Effector memory CD4-positive, alpha-beta T cell (primary cell): ENCODE measurements around the gene MEGF10.
"Not testable (repeated sequence)": the region's sequence is repeated elsewhere in the genome, so short reads cannot be mapped to it uniquely, and the experiment has no call there.

Experiments
- DNase-seq, 3 donors: peaks; one replicate each; pipeline ENCODE4 v3.0.0-alpha.2; 2020
- H3K27ac ChIP-seq: 2 replicates; pipeline ENCODE4 v1.7.0; 2013; ENCODE audit warnings: mild to moderate bottlenecking, low read length, moderate library complexity; ENCODE audit not compliant: insufficient read depth, poor library complexity, severe bottlenecking
- H3K27me3 ChIP-seq: replicated peaks from 2 replicates; pipeline ENCODE4 v1.7.0; 2013; ENCODE audit warnings: mild to moderate bottlenecking, low read length; ENCODE audit not compliant: insufficient read depth, control insufficient read depth, poor library complexity, severe bottlenecking
- H3K36me3 ChIP-seq: 2 replicates; pipeline ENCODE4 v1.7.0; 2013; ENCODE audit warnings: mild to moderate bottlenecking, low read length, moderate library complexity; ENCODE audit not compliant: control insufficient read depth, insufficient read depth
- H3K4me1 ChIP-seq: 2 replicates; pipeline ENCODE4 v1.7.0; 2013; ENCODE audit warnings: low read length, mild to moderate bottlenecking; ENCODE audit not compliant: control insufficient read depth, insufficient read depth, poor library complexity, severe bottlenecking
- H3K4me3 ChIP-seq: 2 replicates; pipeline ENCODE4 v1.7.0; 2013; ENCODE audit warnings: low read length, low read depth, mild to moderate bottlenecking; ENCODE audit not compliant: insufficient read depth, poor library complexity, severe bottlenecking
- H3K9me3 ChIP-seq: 2 replicates; pipeline ENCODE4 v1.7.0; 2013; ENCODE audit warnings: mild to moderate bottlenecking, low read length, moderate library complexity; ENCODE audit not compliant: control insufficient read depth

Gene MEGF10

GRCh38 chr5:127280491-127281220 lies 9.9 kb upstream of the MEGF10 start:
- Histone ChIP-seq H3K4me1 (no peaks in the 10 kb centered on the region), H3K27ac (no peak overlapping the region), H3K4me3 (no peak overlapping the region), H3K36me3 (no peaks in the 10 kb centered on the region), H3K9me3 (no peaks in the 10 kb centered on the region), H3K27me3 (peaks cover 2% of the 10 kb centered on the region)
- no peak for DNase-seq

GRCh38 chr5:127281609-127282008 lies 9.0 kb upstream of the MEGF10 start:
- no peaks in the 10 kb centered on the region for H3K4me1 ChIP-seq
- H3K4me3 ChIP-seq: no peak overlapping the region
- no peak overlapping the region for H3K27ac ChIP-seq
- DNase-seq: no peak
- no peaks in the 10 kb centered on the region for H3K9me3 ChIP-seq
- no peaks in the 10 kb centered on the region for H3K27me3 ChIP-seq
- H3K36me3 ChIP-seq: no peaks in the 10 kb centered on the region

DNA sequence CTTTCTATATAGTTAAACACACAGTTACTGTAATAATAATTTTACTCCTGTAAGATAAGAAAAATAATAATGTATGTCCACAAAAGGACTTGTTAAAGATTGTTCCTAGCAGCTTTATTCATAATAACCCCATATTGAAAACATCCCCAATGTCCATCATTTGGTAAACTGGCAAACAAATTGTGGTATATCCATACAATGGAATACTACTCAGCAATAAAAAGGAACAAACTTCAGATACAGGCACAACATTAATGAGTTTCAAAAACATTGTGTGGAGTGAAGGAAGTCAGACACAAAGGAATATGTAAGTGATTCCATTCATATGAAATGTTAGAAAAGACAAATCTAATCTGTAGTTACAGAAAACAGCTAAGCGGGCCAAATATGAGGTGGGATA lies 1.9 kb upstream of the MEGF10 start:
- no peak overlapping the region for H3K4me3 ChIP-seq
- peaks cover 2% of the 10 kb centered on the region for H3K4me1 ChIP-seq
- no peak overlapping the region for H3K27ac ChIP-seq
- H3K27me3 ChIP-seq: no peaks in the 10 kb centered on the region
- H3K36me3 ChIP-seq: no peaks in the 10 kb centered on the region
- DNase-seq: no peak
- no peaks in the 10 kb centered on the region for H3K9me3 ChIP-seq

GRCh38 chr5:127290946-127291693 lies 524 bp downstream of the MEGF10 start:
- no peak overlapping the region for H3K4me3 ChIP-seq
- no peaks in the 10 kb centered on the region for H3K27me3 ChIP-seq
- no peak overlapping the region for H3K27ac ChIP-seq
- peaks cover 2% of the 10 kb centered on the region for H3K4me1 ChIP-seq
- no peak for DNase-seq
- no peaks in the 10 kb centered on the region for H3K9me3 ChIP-seq
- H3K36me3 ChIP-seq: no peaks in the 10 kb centered on the region

DNA sequence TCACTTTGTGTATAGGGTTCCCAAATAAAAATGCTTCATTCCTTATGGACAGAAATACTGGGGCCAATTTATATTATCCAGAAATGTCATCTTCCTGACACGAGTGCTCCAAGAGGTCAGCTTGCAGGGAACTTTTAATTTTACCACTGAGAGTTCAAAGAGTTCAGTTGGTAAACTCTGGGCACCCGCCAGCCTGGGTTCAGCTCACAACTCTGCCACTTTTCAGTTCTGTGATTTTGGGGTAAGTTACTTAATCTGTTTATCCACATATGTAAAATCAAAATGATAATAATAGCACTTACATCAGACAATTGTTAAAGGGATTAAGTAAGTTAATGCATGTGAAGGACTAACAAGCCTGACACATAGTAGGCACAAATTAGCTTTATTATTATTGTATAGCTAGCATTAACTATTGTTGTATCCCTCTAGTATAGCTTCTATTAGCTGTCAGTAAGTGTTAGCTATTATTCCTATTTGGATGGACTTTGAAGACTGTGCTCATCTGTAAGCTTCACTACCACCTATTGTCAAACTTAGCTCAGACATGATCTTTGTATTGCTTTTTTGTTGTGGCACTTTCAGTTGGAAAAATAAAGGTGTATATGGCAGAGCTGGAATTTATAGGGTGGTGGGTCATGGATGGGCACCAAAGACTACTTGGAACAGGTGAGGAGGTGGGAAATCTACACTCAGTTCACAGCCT lies 1.6 kb downstream of the MEGF10 start:
- Histone ChIP-seq H3K4me1 (peaks cover 2% of the 10 kb centered on the region), H3K27me3 (no peaks in the 10 kb centered on the region), H3K9me3 (no peaks in the 10 kb centered on the region), H3K36me3 (no peaks in the 10 kb centered on the region), H3K4me3 (no peak overlapping the region), H3K27ac (no peak overlapping the region)
- no peak for DNase-seq

DNA sequence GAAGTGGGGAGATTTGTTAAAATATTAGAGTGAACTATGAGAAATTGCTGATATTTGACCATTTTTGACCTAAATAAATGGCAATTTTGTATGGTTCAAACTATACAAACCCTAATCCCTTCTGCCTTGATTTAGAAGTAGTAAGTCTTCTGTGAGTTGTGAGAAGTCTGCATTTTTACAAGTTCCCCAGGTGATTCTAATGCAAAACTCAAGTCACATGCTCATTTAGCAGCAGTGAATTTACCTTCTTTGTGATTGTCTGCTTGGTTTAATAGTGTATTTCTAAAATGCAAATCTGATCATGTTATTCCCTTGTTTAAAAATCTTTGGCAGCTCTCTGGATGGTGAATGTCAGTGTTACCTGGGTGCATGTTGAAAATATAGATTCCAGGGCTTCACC lies 2.8 kb downstream of the MEGF10 start:
- Histone ChIP-seq H3K36me3 (no peaks in the 10 kb centered on the region), H3K27me3 (peaks cover 2% of the 10 kb centered on the region), H3K4me1 (peaks cover 2% of the 10 kb centered on the region), H3K9me3 (no peaks in the 10 kb centered on the region), H3K27ac (no peak overlapping the region), H3K4me3 (no peak overlapping the region)
- no peak for DNase-seq

- H3K27ac ChIP-seq: no peak overlapping the region
- H3K36me3 ChIP-seq: no peaks in the 10 kb centered on the region
- no peak for DNase-seq
- no peaks in the 10 kb centered on the region for H3K9me3 ChIP-seq
- H3K4me3 ChIP-seq: no peak overlapping the region
- H3K4me1 ChIP-seq: peaks cover 2% of the 10 kb centered on the region
- H3K27me3 ChIP-seq: peaks cover 2% of the 10 kb centered on the region
Measured at GRCh38 chr5:127294829-127295228, 4.2 kb downstream of the MEGF10 start.

- no peaks in the 10 kb centered on the region for H3K9me3 ChIP-seq
- H3K27ac ChIP-seq: no peak overlapping the region
- no peak for DNase-seq
- H3K27me3 ChIP-seq: peaks cover 2% of the 10 kb centered on the region
- H3K36me3 ChIP-seq: no peaks in the 10 kb centered on the region
- no peaks in the 10 kb centered on the region for H3K4me1 ChIP-seq
- no peak overlapping the region for H3K4me3 ChIP-seq
Measured at GRCh38 chr5:127295454-127295853, 4.9 kb downstream of the MEGF10 start.

GRCh38 chr5:127296321-127296720 lies 5.7 kb downstream of the MEGF10 start:
- Histone ChIP-seq H3K27me3 (peaks cover 2% of the 10 kb centered on the region), H3K36me3 (no peaks in the 10 kb centered on the region), H3K4me3 (no peak overlapping the region), H3K4me1 (no peaks in the 10 kb centered on the region), H3K27ac (no peak overlapping the region), H3K9me3 (no peaks in the 10 kb centered on the region)
- DNase-seq: no peak

GRCh38 chr5:127296894-127297293 lies 6.3 kb downstream of the MEGF10 start:
- not testable (repeated sequence) for H3K4me1 ChIP-seq, H3K27me3 ChIP-seq, DNase-seq, H3K27ac ChIP-seq, H3K36me3 ChIP-seq, H3K4me3 ChIP-seq, H3K9me3 ChIP-seq
